GM23338 (cell line): ENCODE data around the gene ARRDC5. TPM values are rescaled to one million over a fixed set of nuclear protein-coding genes. Genes with fewer than 3 reads are reported as not detected.

ENCODE experiments used
- CREB1 ChIP-seq: fragments of 250-450 bp; sonication (Bioruptor Pico); IDR thresholded peaks from 2 replicates; pipeline ENCODE4 v1.5.0; 2020; ENCODE audit warnings: low read depth, mild to moderate bottlenecking, moderate library complexity
- CTCF ChIP-seq, 2 experiments: fragments of 200-600 bp in 1 of 2; sonication (generic) in 1 of 2; conservative IDR thresholded peaks; 2 replicates each; pipeline versions ENCODE4 v1.5.1 to v1.6.1; 2016 to 2017; ENCODE audit warnings: antibody characterized with exemption in 2 of 2, low read depth in 2 of 2, mild to moderate bottlenecking in 2 of 2, moderate library complexity in 1 of 2
- EZH2 ChIP-seq: fragments of 200-600 bp; sonication (generic); IDR thresholded peaks from one replicate; pipeline ENCODE4 v1.8.0; 2017; ENCODE audit warnings: antibody characterized with exemption, mild to moderate bottlenecking, low read depth; ENCODE audit not compliant: unreplicated experiment
- EZH2phosphoT487 ChIP-seq: fragments of 200-600 bp; sonication (generic); IDR thresholded peaks from one replicate; pipeline ENCODE4 v1.8.1; 2018; ENCODE audit warnings: antibody characterized with exemption; ENCODE audit not compliant: unreplicated experiment
- NANOG ChIP-seq: IDR thresholded peaks from 2 replicates; pipeline ENCODE4 v1.6.1; 2016; ENCODE audit warnings: antibody characterized with exemption, borderline replicate concordance
- POLR2AphosphoS5 ChIP-seq: IDR thresholded peaks from 2 replicates; pipeline ENCODE4 v1.6.1; 2016; ENCODE audit warnings: antibody characterized with exemption, low read depth
- REST ChIP-seq: IDR thresholded peaks from one replicate; pipeline ENCODE4 v1.6.1; 2018; ENCODE audit warnings: antibody characterized with exemption; ENCODE audit not compliant: unreplicated experiment
- STAT1 ChIP-seq: IDR thresholded peaks from one replicate; pipeline ENCODE4 v1.6.1; 2016; ENCODE audit warnings: antibody characterized with exemption; ENCODE audit not compliant: unreplicated experiment
- ZNF114 ChIP-seq: fragments of 250-450 bp; sonication (Bioruptor Pico); IDR thresholded peaks from 2 replicates; pipeline ENCODE4 v1.5.0; 2020; ENCODE audit warnings: mild to moderate bottlenecking, moderate library complexity
- ZNF331 ChIP-seq: fragments of 250-450 bp; sonication (Bioruptor Pico); IDR thresholded peaks from 2 replicates; pipeline ENCODE4 v1.5.0; 2020; ENCODE audit warnings: low read depth, mild to moderate bottlenecking, moderate library complexity
- ZNF462 ChIP-seq: fragments of 250-450 bp; sonication (Bioruptor Pico); IDR thresholded peaks from 2 replicates; pipeline ENCODE4 v1.5.0; 2020; ENCODE audit warnings: mild to moderate bottlenecking, moderate library complexity
- polyA plus RNA-seq: library from polyadenylated mRNA; unstranded; fragments of >200 nt; fragmentation: Nextera tagmentation; extraction: Ambion mirVana; gene quantifications from 2 replicates; pipeline ENCODE4 v1.2.1, GENCODE V29; 2016
- total RNA-seq: library from RNA; depleted of rRNA; stranded (reverse); fragments of >200 nt; shearing (Covaris generic); gene quantifications from 2 replicates; pipeline ENCODE4 v1.2.3, GENCODE V29; 2014

Gene ARRDC5
- total and polyA plus RNA-seq, 2 experiments from 2014 or later: not detected

GRCh38 chr19:4873930-4874329, 28.8 kb downstream of the ARRDC5 start (continued):
- TF ChIP-seq ZNF462 (CRISPR knock-in tag): no peak
- TF ChIP-seq EZH2: no peak
- no peak for TF ChIP-seq NANOG
- TF ChIP-seq REST: no peak
- no peak for TF ChIP-seq EZH2phosphoT487
- no peak for TF ChIP-seq POLR2AphosphoS5
- no peak for TF ChIP-seq ZNF114 (CRISPR knock-in tag)
- TF ChIP-seq ZNF331: no peak
- TF ChIP-seq STAT1: no peak
- no peak for TF ChIP-seq CREB1 (CRISPR knock-in tag)
- no peak for TF ChIP-seq CTCF (conservative IDR thresholded peaks at IDR 0.05; ENCODE audit: low read depth in 2 of 2)
